Upper lobe of left lung (tissue), 6 donors: ENCODE data around the gene PHACTR1. TPM values are rescaled to one million over a fixed set of nuclear protein-coding genes. Genes with fewer than 3 reads are reported as not detected.

Experiments
- ATAC-seq, 2 donors: fragments of 200-7000 bp; cut with Tn5 transposase; one replicate each; pipeline ENCODE4 v1.9.1; 2022; ENCODE audit warnings: mild to moderate bottlenecking in 2 of 2, moderate library complexity in 2 of 2; ENCODE audit not compliant: low FRiP score in 2 of 2
- DNase-seq, 2 donors: peaks; one replicate each; pipeline ENCODE4 v3.0.0-alpha.2; 2019 to 2020
- H3K27ac ChIP-seq, 4 donors: fragments of 200-600 bp; sonication (generic); one replicate each; pipeline ENCODE4 v1.5.1; 2016 to 2019
- H3K27me3 ChIP-seq, 4 donors: fragments of 200-600 bp; sonication (generic); one replicate each; pipeline ENCODE4 v1.5.1; 2017 to 2019
- H3K36me3 ChIP-seq, 4 donors: fragments of 200-600 bp; sonication (generic); one replicate each; pipeline ENCODE4 v1.5.1; 2016 to 2019
- H3K4me1 ChIP-seq, 4 donors: fragments of 200-600 bp; sonication (generic); one replicate each; pipeline ENCODE4 v1.5.1; 2018 to 2019
- H3K4me3 ChIP-seq, 4 donors: fragments of 200-600 bp; sonication (generic); one replicate each; pipeline ENCODE4 v1.5.1; 2017 to 2019; ENCODE audit warnings: mild to moderate bottlenecking in 2 of 4, moderate library complexity in 1 of 4
- H3K9me3 ChIP-seq, 4 donors: fragments of 200-600 bp; sonication (generic); one replicate each; pipeline ENCODE4 v1.5.1; 2018 to 2019
- CTCF ChIP-seq, 6 experiments: fragments of 450-650 bp in 4 of 6; fragments of 200-600 bp in 2 of 6; sonication (generic) in 2 of 6; IDR thresholded peaks; one replicate each; pipeline ENCODE4 v1.5.1; 2016 to 2019; ENCODE audit warnings: antibody characterized with exemption in 6 of 6
- EP300 ChIP-seq, 4 donors: sonication (generic); formaldehyde crosslinking; IDR thresholded peaks; one replicate each; pipeline ENCODE4 v1.5.1; 2017; ENCODE audit warnings: antibody characterized with exemption in 4 of 4, control low read depth in 2 of 4
- POLR2A ChIP-seq, 4 donors: fragments of 450-650 bp; IDR thresholded peaks; one replicate each; pipeline ENCODE4 v1.5.1; 2016 to 2017; ENCODE audit warnings: antibody characterized with exemption in 4 of 4, mild to moderate bottlenecking in 2 of 4
- POLR2AphosphoS5 ChIP-seq, 2 donors: sonication (generic); formaldehyde crosslinking; IDR thresholded peaks; one replicate each; pipeline ENCODE4 v1.5.1; 2017; ENCODE audit warnings: antibody characterized with exemption in 2 of 2
- WGBS, 2 donors: methylation state at CpG; one replicate each; pipeline ENCODE4 v1.1.5; 2017 to 2018; 5-methylcytosine and 5-hydroxymethylcytosine counted together
- total RNA-seq, 6 donors: library from RNA; depleted of rRNA in 4 of 6; stranded (reverse); fragments of >200 nt in 4 of 6; gene quantifications; one replicate each; pipeline versions ENCODE4 v1.1.0 to v1.2.1, GENCODE V29; 2016 to 2021
- donor health status: DM: no; HTN: no; CAD: no; lungs with moderate emphysema.
- donor health status: DM: no; HTN: yes; CAD: no; lungs with severe emphysema.

The PHACTR1 gene
- total RNA-seq, 6 donors from 2014 or later: 63.2 to 121 (median 90.9) TPM

- TF ChIP-seq EP300 (IDR thresholded peaks at IDR 0.05) (no peak), POLR2A (IDR thresholded peaks at IDR 0.05) (no peak), POLR2AphosphoS5 (IDR thresholded peaks at IDR 0.05) (no peak), CTCF (IDR thresholded peaks at IDR 0.05) (no peak)
- no peak overlapping the region for H3K4me3 ChIP-seq
- no peaks in the 10 kb centered on the region for H3K27me3 ChIP-seq
- no peak overlapping the region for H3K27ac ChIP-seq
- no peak for ATAC-seq
- no peaks in the 10 kb centered on the region for H3K9me3 ChIP-seq
- no peak for DNase-seq
- H3K4me1 ChIP-seq: no peaks in the 10 kb centered on the region
- 81 to 95% methylated on average over 1 of the region's 1 CpG for WGBS, 2 donors
- peaks cover 0 to 11% (median 0%) of the 10 kb centered on the region in 4 donors for H3K36me3 ChIP-seq
Observed at GRCh38 chr6:13249817-13250216, 533.2 kb downstream of the PHACTR1 start.

DNA sequence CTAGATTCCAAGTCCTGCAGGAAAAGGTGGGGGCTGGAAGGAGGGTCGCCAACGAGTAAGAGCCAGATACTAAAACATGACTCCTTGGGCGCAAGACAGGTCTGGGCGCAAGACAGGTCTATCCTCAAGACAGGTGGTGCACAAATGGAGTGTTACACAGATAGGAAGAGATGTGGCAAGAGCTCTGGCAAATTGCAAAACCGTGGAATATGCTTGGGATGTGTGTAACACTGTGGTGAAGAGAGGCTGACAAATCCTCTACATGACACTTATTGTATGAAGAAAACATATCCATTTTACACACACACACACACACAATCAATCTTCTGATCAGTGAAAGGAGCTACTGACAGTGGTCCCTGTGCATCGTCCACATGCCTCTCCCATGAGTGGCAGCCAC is 534.1 kb downstream of the PHACTR1 start:
- ATAC-seq: no peak
- 73 to 76% methylated on average over 5 to 6 of the region's 6 CpGs for WGBS, 2 donors
- no peak overlapping the region for H3K27ac ChIP-seq
- TF ChIP-seq EP300 (IDR thresholded peaks at IDR 0.05): no peak
- TF ChIP-seq POLR2A (IDR thresholded peaks at IDR 0.05): no peak
- no peak for TF ChIP-seq CTCF (IDR thresholded peaks at IDR 0.05)
- TF ChIP-seq POLR2AphosphoS5 (IDR thresholded peaks at IDR 0.05): no peak
- peaks cover 0 to 3% (median under 1%) of the 10 kb centered on the region in 4 donors for H3K4me1 ChIP-seq
- DNase-seq: no peak
- H3K36me3 ChIP-seq: peaks cover 0 to 11% (median 0%) of the 10 kb centered on the region in 4 donors
- no peaks in the 10 kb centered on the region for H3K27me3 ChIP-seq
- H3K4me3 ChIP-seq: no peak overlapping the region
- no peaks in the 10 kb centered on the region for H3K9me3 ChIP-seq

- TF ChIP-seq POLR2A (IDR thresholded peaks at IDR 0.05) (no peak), CTCF (IDR thresholded peaks at IDR 0.05) (no peak), POLR2AphosphoS5 (IDR thresholded peaks at IDR 0.05) (no peak), EP300 (IDR thresholded peaks at IDR 0.05) (no peak)
- Histone ChIP-seq H3K36me3 (peaks cover 0 to 11% (median 0%) of the 10 kb centered on the region in 4 donors), H3K4me3 (no peak overlapping the region), H3K9me3 (no peaks in the 10 kb centered on the region), H3K4me1 (peaks cover 0 to 7% (median 6%) of the 10 kb centered on the region in 4 donors), H3K27ac (no peak overlapping the region), H3K27me3 (no peaks in the 10 kb centered on the region)
- ATAC-seq (no peak), DNase-seq (no peak)
- WGBS, 2 donors: 74 to 81% methylated on average over 9 of the region's 9 CpGs
Observed at GRCh38 chr6:13251242-13251641, 534.7 kb downstream of the PHACTR1 start.

- H3K27ac ChIP-seq: no peak overlapping the region
- no peaks in the 10 kb centered on the region for H3K9me3 ChIP-seq
- no peak for ATAC-seq
- WGBS, 2 donors: 92 to 95% methylated on average over 5 of the region's 5 CpGs
- no peak for TF ChIP-seq POLR2AphosphoS5 (IDR thresholded peaks at IDR 0.05)
- TF ChIP-seq EP300 (IDR thresholded peaks at IDR 0.05): no peak
- TF ChIP-seq CTCF (IDR thresholded peaks at IDR 0.05): no peak
- no peak for TF ChIP-seq POLR2A (IDR thresholded peaks at IDR 0.05)
- peaks cover 0 to 8% (median 7%) of the 10 kb centered on the region in 4 donors for H3K4me1 ChIP-seq
- DNase-seq: no peak
- no peaks in the 10 kb centered on the region for H3K27me3 ChIP-seq
- peaks cover 0 to 8% (median 0%) of the 10 kb centered on the region in 4 donors for H3K36me3 ChIP-seq
- no peak overlapping the region for H3K4me3 ChIP-seq
Observed at GRCh38 chr6:13252790-13253189, 536.2 kb downstream of the PHACTR1 start.

DNA sequence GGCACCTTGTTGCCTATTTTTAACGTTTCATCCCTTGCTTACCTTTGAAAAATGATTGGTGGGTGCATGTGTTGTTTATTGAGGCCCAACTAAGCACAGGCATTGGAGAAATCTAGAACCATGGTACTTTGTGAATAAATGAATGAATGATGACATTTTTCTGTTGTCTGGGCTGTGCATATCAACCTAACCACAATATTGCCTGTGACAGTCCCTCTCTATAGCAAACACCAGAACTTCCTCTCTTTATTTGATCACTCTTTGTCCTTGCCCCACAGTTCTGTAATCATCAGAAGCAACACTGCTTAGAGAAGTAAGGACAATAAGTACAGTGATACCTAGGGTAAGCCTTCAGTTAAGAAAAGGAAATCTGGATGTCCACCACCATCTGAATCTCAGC is 536.7 kb downstream of the PHACTR1 start:
- no peak overlapping the region for H3K27ac ChIP-seq
- H3K27me3 ChIP-seq: no peaks in the 10 kb centered on the region
- TF ChIP-seq POLR2A (IDR thresholded peaks at IDR 0.05) (no peak), CTCF (IDR thresholded peaks at IDR 0.05) (no peak), EP300 (IDR thresholded peaks at IDR 0.05) (no peak), POLR2AphosphoS5 (IDR thresholded peaks at IDR 0.05) (no peak)
- H3K4me3 ChIP-seq: no peak overlapping the region
- WGBS, 2 donors: 78 to 92% methylated on average over 1 of the region's 1 CpG
- ATAC-seq (peak; percentile 49 to 59), DNase-seq (no peak)
- no peaks in the 10 kb centered on the region for H3K9me3 ChIP-seq
- peaks cover 0 to 4% (median 0%) of the 10 kb centered on the region in 4 donors for H3K36me3 ChIP-seq
- H3K4me1 ChIP-seq: peaks cover 0 to 8% (median 7%) of the 10 kb centered on the region in 4 donors
